Measurements from ENCODE around the gene MS4A6E. TPM values are rescaled to one million over a fixed set of nuclear protein-coding genes. Genes with fewer than 3 reads are reported as not detected.

MS4A6E gene
- total RNA-seq, 1 experiment from 2014 or later = not detected

- Mint-ChIP-seq H3K4me3 (no peak overlapping the region), H3K27me3 (ENCODE audit: low read depth) (no peaks in the 10 kb centered on the region), H3K9me3 (peaks cover 8% of the 10 kb centered on the region), H3K27ac (no peak overlapping the region; the same call in 1 of the 2 replicates), H3K4me1 (no peaks in the 10 kb centered on the region), H3K36me3 (no peaks in the 10 kb centered on the region)
- DNase-seq (ENCODE audit: low spot score) (no peak), ATAC-seq (peak; percentile 69; the same call in 1 of the 2 replicates)
- TF ChIP-seq TCF7 (CRISPR knock-in tag; IDR thresholded peaks at IDR 0.05; ENCODE audit: low read depth) (no peak), E2F5 (CRISPR knock-in tag; IDR thresholded peaks at IDR 0.05) (no peak), IRF2 (CRISPR knock-in tag; IDR thresholded peaks at IDR 0.05; ENCODE audit: borderline replicate concordance, low read depth) (no peak), NFYB (CRISPR knock-in tag; conservative IDR thresholded peaks at IDR 0.05; ENCODE audit: low read depth) (no peak), SP1 (CRISPR knock-in tag; conservative IDR thresholded peaks at IDR 0.05) (no peak), NR3C1 (CRISPR knock-in tag; conservative IDR thresholded peaks at IDR 0.05; ENCODE audit: low read depth) (no peak), ZNF425 (CRISPR knock-in tag; conservative IDR thresholded peaks at IDR 0.05) (no peak), ZNF317 (CRISPR knock-in tag; IDR thresholded peaks at IDR 0.05; ENCODE audit: borderline replicate concordance, low read depth) (no peak)
- ChIA-PET CTCF (interaction anchor here (0.6 to 1.3 kb wide), 2 partner anchors 15 to 31 kb away, joined by 3 to 4 read pairs; no protein-coding TSS in a partner anchor), POLR2A (no interaction called here)
Measured at GRCh38 chr11:60314635-60315321, 12.3 kb upstream of the MS4A6E start.

- no peak overlapping the region for H3K27ac Mint-ChIP-seq
- TF ChIP-seq IRF1 (CRISPR knock-in tag; IDR thresholded peaks at IDR 0.05) = no peak
- no peak for TF ChIP-seq AFF4 (CRISPR knock-in tag; IDR thresholded peaks at IDR 0.05; ENCODE audit: borderline replicate concordance)
- TF ChIP-seq E2F1 (CRISPR knock-in tag; IDR thresholded peaks at IDR 0.05) = no peak
- no peak for TF ChIP-seq STAT6 (CRISPR knock-in tag; conservative IDR thresholded peaks at IDR 0.05; ENCODE audit: low read depth)
- TF ChIP-seq NFYB (CRISPR knock-in tag; conservative IDR thresholded peaks at IDR 0.05; ENCODE audit: low read depth) = no peak
- no peak for TF ChIP-seq CBFB (CRISPR knock-in tag; IDR thresholded peaks at IDR 0.05; ENCODE audit: low read depth)
- peaks cover 1% of the 10 kb centered on the region for H3K4me1 Mint-ChIP-seq
- DNase-seq (ENCODE audit: low spot score) (no peak), ATAC-seq (no peak)
- ChIA-PET POLR2A (no interaction called here), CTCF (no interaction called here)
- H3K36me3 Mint-ChIP-seq = no peaks in the 10 kb centered on the region
- peaks cover 15% of the 10 kb centered on the region for H3K9me3 Mint-ChIP-seq
- no peak overlapping the region for H3K4me3 Mint-ChIP-seq
- H3K27me3 Mint-ChIP-seq (ENCODE audit: low read depth) = no peaks in the 10 kb centered on the region; the same call in 1 of the 2 replicates
Measured at GRCh38 chr11:60315871-60316270, 11.2 kb upstream of the MS4A6E start.
